ENCODE data around the gene ZNF420.
A peak's percentile ranks its signal among the peaks of the same experiment; 100 is the strongest.

The ZNF420 gene

GRCh38 chr19:37148214-37148613 is 70.0 kb downstream of the ZNF420 start:
- no peak for DNase-seq (ENCODE audit: low spot score)

GRCh38 chr19:37160153-37160552 is 81.9 kb downstream of the ZNF420 start:
- DNase-seq (ENCODE audit: low spot score): no peak

GRCh38 chr19:37165635-37166034 is 87.4 kb downstream of the ZNF420 start:
- DNase-seq (ENCODE audit: low spot score): no peak

- peak; percentile 99 for DNase-seq (ENCODE audit: low spot score)
Measured at GRCh38 chr19:37172368-37173366, 94.4 kb downstream of the ZNF420 start, which contains the start of gene ZNF585A. ZNF585A (minus strand) TSS chr19:37172695; CDS start chr19:37169910, 2,785 bp downstream.
